Progenitor cell of endocrine pancreas (in vitro differentiated cells): ENCODE results near the gene IFI6. TPM values are rescaled to one million over a fixed set of nuclear protein-coding genes. Genes with fewer than 3 reads are reported as not detected.
"Not testable (repeated sequence)": the region's sequence is repeated elsewhere in the genome, so short reads cannot be mapped to it uniquely, and the experiment has no call there.

Experiments used
- DNase-seq: peaks from one replicate; pipeline ENCODE4 v3.0.0; 2021; ENCODE audit warnings: low spot score; ENCODE audit not compliant: unreplicated experiment
- H3K27ac Mint-ChIP-seq: 2 replicates; pipeline ENCODE4 v1.8.0; 2021; ENCODE audit warnings: mild to moderate bottlenecking, moderate library complexity, mixed read lengths
- H3K27me3 Mint-ChIP-seq: 2 replicates; pipeline ENCODE4 v1.8.0; 2021; ENCODE audit warnings: mixed read lengths
- H3K36me3 Mint-ChIP-seq: 2 replicates; pipeline ENCODE4 v1.8.0; 2022; ENCODE audit warnings: mixed read lengths; ENCODE audit not compliant: insufficient read depth
- H3K4me1 Mint-ChIP-seq: 2 replicates; pipeline ENCODE4 v1.8.0; 2021; ENCODE audit warnings: low read depth, mixed read lengths
- H3K4me3 Mint-ChIP-seq: 2 replicates; pipeline ENCODE4 v1.8.0; 2021; ENCODE audit warnings: low read depth, mild to moderate bottlenecking, moderate library complexity, mixed read lengths
- H3K9me3 Mint-ChIP-seq: 2 replicates; pipeline ENCODE4 v1.8.0; 2021; ENCODE audit warnings: low read depth, mixed read lengths
- CTCF ChIP-seq: fragments of 200-600 bp; sonication (generic); IDR thresholded peaks from one replicate; pipeline ENCODE4 v1.5.0; 2021; ENCODE audit warnings: antibody characterized with exemption, mild to moderate bottlenecking; ENCODE audit not compliant: unreplicated experiment
- total RNA-seq: library from RNA; stranded (reverse); gene quantifications from 2 replicates; pipeline ENCODE4 v1.2.1, GENCODE V29; 2021

IFI6 gene
- total RNA-seq, 1 donor from 2014 or later, result 4.4 TPM

GRCh38 chr1:27689423-27690173, 17.6 kb upstream of the IFI6 start:
- H3K36me3 Mint-ChIP-seq, result no peaks in the 10 kb centered on the region
- peaks cover 8% of the 10 kb centered on the region for H3K9me3 Mint-ChIP-seq
- H3K27me3 Mint-ChIP-seq, result peaks cover 13% of the 10 kb centered on the region
- no peak for DNase-seq
- no peak overlapping the region for H3K4me3 Mint-ChIP-seq
- no peak for TF ChIP-seq CTCF
- no peak overlapping the region for H3K27ac Mint-ChIP-seq
- peaks cover 2% of the 10 kb centered on the region for H3K4me1 Mint-ChIP-seq

GRCh38 chr1:27687906-27688305, 15.9 kb upstream of the IFI6 start:
- H3K36me3 Mint-ChIP-seq, result no peaks in the 10 kb centered on the region
- DNase-seq, result no peak
- peaks cover 13% of the 10 kb centered on the region for H3K27me3 Mint-ChIP-seq
- TF ChIP-seq CTCF, result no peak
- no peak overlapping the region for H3K27ac Mint-ChIP-seq
- peaks cover 5% of the 10 kb centered on the region for H3K9me3 Mint-ChIP-seq
- H3K4me1 Mint-ChIP-seq, result peaks cover 3% of the 10 kb centered on the region
- H3K4me3 Mint-ChIP-seq, result no peak overlapping the region

- peak overlapping the region; percentile 62 for H3K27ac Mint-ChIP-seq
Observed at GRCh38 chr1:27686223-27686990, 14.4 kb upstream of the IFI6 start.

GRCh38 chr1:27684176-27684575, 12.2 kb upstream of the IFI6 start:
- H3K9me3 Mint-ChIP-seq, result peaks cover 20% of the 10 kb centered on the region
- DNase-seq, result no peak
- H3K4me3 Mint-ChIP-seq, result no peak overlapping the region
- peaks cover 8% of the 10 kb centered on the region for H3K27me3 Mint-ChIP-seq
- no peak for TF ChIP-seq CTCF
- H3K27ac Mint-ChIP-seq, result no peak overlapping the region
- peaks cover 9% of the 10 kb centered on the region for H3K4me1 Mint-ChIP-seq
- peaks cover 9% of the 10 kb centered on the region for H3K36me3 Mint-ChIP-seq

More at GRCh38 chr1:27686223-27686990, 14.4 kb upstream of the IFI6 start:
- H3K36me3 Mint-ChIP-seq, result peaks cover 7% of the 10 kb centered on the region
- peaks cover 13% of the 10 kb centered on the region for H3K27me3 Mint-ChIP-seq
- DNase-seq, result no peak
- H3K4me1 Mint-ChIP-seq, result peaks cover 9% of the 10 kb centered on the region
- H3K4me3 Mint-ChIP-seq, result no peak overlapping the region
- H3K9me3 Mint-ChIP-seq, result peaks cover 13% of the 10 kb centered on the region
- no peak for TF ChIP-seq CTCF

GRCh38 chr1:27682351-27682944, 10.5 kb upstream of the IFI6 start:
- Mint-ChIP-seq H3K4me1 (peaks cover 9% of the 10 kb centered on the region), H3K9me3 (peaks cover 20% of the 10 kb centered on the region), H3K27me3 (peaks cover 5% of the 10 kb centered on the region), H3K4me3 (peak overlapping the region; percentile 14), H3K36me3 (peaks cover 9% of the 10 kb centered on the region), H3K27ac (peak overlapping the region; percentile 88)
- no peak for DNase-seq
- no peak for TF ChIP-seq CTCF

- DNase-seq, H3K4me3 Mint-ChIP-seq, H3K27me3 Mint-ChIP-seq, H3K4me1 Mint-ChIP-seq, H3K36me3 Mint-ChIP-seq, H3K27ac Mint-ChIP-seq: not testable (repeated sequence)
- peaks cover 20% of the 10 kb centered on the region for H3K9me3 Mint-ChIP-seq
Observed at GRCh38 chr1:27681580-27681979, 9.6 kb upstream of the IFI6 start.

GRCh38 chr1:27680225-27680791, 8.3 kb upstream of the IFI6 start:
- DNase-seq, H3K36me3 Mint-ChIP-seq, H3K4me3 Mint-ChIP-seq, H3K27me3 Mint-ChIP-seq, H3K27ac Mint-ChIP-seq, H3K4me1 Mint-ChIP-seq: not testable (repeated sequence)
- H3K9me3 Mint-ChIP-seq, result peaks cover 20% of the 10 kb centered on the region
